ENCODE results near the gene CALD1.

Gene CALD1

DNA sequence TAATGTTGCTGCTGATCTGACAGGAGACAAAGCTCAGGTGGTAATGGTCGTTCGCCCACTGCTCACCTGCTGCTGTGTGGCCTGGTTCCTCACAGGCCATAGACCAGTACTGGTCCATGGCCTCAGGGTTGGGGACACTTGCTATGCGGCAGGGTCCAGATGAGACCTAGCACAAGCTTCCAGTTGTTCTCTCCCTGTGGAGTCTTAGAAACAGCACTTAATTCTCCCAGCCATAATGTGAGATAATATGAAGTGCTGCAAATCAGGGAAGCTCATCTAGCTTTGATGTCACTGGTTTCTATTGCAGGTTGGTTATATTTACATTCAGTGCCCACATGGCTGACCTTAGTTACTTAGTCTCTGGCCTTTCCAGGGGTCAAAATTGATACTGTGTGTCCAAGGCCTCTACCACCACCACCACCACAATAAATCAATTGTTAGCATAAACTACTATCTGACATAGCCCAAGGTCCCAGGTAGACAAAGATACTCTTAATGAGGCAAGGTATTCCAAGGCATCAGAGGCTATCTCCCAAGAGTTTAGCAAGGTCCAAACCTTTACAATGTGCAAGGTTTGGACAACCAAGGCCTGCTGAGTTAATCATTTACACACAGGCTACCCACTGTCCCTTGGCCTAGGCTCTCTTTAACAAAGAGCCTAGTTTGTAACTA lies 217.9 kb downstream of the CALD1 start (continued):
- TF ChIP-seq, protein P1, sequence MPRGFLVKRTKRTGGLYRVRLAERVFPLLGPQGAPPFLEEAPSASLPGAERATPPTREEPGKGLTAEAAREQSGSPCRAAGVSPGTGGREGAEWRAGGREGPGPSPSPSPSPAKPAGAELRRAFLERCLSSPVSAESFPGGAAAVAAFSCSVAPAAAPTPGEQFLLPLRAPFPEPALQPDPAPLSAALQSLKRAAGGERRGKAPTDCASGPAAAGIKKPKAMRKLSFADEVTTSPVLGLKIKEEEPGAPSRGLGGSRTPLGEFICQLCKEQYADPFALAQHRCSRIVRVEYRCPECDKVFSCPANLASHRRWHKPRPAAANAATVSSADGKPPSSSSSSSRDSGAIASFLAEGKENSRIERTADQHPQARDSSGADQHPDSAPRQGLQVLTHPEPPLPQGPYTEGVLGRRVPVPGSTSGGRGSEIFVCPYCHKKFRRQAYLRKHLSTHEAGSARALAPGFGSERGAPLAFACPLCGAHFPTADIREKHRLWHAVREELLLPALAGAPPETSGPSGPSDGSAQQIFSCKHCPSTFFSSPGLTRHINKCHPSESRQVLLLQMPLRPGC (tag by site-specific recombination; IDR thresholded peaks at IDR 0.05) = no peak
- TF ChIP-seq ZBTB20 (tag by site-specific recombination; IDR thresholded peaks at IDR 0.05) = no peak
- TF ChIP-seq ZNF394 (tag by site-specific recombination; IDR thresholded peaks at IDR 0.05; ENCODE audit: borderline replicate concordance) = no peak
- no peak for TF ChIP-seq ZBTB48 (tag by site-specific recombination; IDR thresholded peaks at IDR 0.05)
- TF ChIP-seq ZNF223 (tag by site-specific recombination; IDR thresholded peaks at IDR 0.05) = no peak
- no peak for TF ChIP-seq ZNF521 (tag by site-specific recombination; IDR thresholded peaks at IDR 0.05)
- no peak for TF ChIP-seq ZNF473 (tag by site-specific recombination; IDR thresholded peaks at IDR 0.05)

DNA sequence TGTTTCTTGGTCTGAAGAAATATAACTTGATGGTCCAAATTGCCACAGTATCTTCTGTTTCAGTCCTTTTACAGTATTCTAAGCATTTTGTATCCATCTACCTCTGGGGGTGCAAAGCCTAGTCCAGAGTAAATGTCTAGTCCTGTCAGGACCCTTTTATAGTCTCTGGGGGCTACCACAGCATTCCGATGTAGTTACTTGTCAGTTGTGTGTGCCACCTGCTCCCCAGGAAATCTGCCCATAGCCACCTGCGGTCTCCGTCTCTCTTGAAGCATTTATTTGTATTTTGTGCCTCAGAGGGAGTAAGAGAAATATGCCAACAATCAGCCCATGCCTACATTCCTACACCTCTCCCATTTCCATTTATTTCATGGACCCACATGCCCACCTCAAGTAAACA lies 219.7 kb downstream of the CALD1 start:
- Histone ChIP-seq H3K9me3 (ENCODE audit: control insufficient read depth, insufficient read depth, low read depth, low read length) (no peaks in the 10 kb centered on the region), H3K36me3 (ENCODE audit: control insufficient read depth in 2 of 2, insufficient read depth in 1 of 2, low read length in 2 of 2) (peaks cover 0 to 45% of the 10 kb centered on the region in 2 experiments; a peak in 1 of 3 replicates), H3K4me3 (ENCODE audit: low read depth, low read length) (no peak overlapping the region), H3K4me1 (ENCODE audit: control insufficient read depth, insufficient read depth, low read length) (no peaks in the 10 kb centered on the region), H3K27ac (ENCODE audit: extremely low read depth, low read depth, low read length) (no peak overlapping the region)
- no peak for TF ChIP-seq ZNF600 (tag by site-specific recombination; IDR thresholded peaks at IDR 0.05)
- TF ChIP-seq, protein P2, sequence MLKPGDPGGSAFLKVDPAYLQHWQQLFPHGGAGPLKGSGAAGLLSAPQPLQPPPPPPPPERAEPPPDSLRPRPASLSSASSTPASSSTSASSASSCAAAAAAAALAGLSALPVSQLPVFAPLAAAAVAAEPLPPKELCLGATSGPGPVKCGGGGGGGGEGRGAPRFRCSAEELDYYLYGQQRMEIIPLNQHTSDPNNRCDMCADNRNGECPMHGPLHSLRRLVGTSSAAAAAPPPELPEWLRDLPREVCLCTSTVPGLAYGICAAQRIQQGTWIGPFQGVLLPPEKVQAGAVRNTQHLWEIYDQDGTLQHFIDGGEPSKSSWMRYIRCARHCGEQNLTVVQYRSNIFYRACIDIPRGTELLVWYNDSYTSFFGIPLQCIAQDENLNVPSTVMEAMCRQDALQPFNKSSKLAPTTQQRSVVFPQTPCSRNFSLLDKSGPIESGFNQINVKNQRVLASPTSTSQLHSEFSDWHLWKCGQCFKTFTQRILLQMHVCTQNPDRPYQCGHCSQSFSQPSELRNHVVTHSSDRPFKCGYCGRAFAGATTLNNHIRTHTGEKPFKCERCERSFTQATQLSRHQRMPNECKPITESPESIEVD (tag by site-specific recombination; IDR thresholded peaks at IDR 0.05) = no peak
- no peak for TF ChIP-seq ZNF76 (tag by site-specific recombination; IDR thresholded peaks at IDR 0.05; ENCODE audit: borderline replicate concordance, low read depth)
- no peak for TF ChIP-seq ZNF391 (tag by site-specific recombination; IDR thresholded peaks at IDR 0.05; ENCODE audit: borderline replicate concordance, low read depth)
- TF ChIP-seq GLI4 (tag by site-specific recombination; IDR thresholded peaks at IDR 0.05) = no peak
- no peak for TF ChIP-seq ZNF16 (tag by site-specific recombination; IDR thresholded peaks at IDR 0.05; ENCODE audit: low read depth)
- TF ChIP-seq, protein P3, sequence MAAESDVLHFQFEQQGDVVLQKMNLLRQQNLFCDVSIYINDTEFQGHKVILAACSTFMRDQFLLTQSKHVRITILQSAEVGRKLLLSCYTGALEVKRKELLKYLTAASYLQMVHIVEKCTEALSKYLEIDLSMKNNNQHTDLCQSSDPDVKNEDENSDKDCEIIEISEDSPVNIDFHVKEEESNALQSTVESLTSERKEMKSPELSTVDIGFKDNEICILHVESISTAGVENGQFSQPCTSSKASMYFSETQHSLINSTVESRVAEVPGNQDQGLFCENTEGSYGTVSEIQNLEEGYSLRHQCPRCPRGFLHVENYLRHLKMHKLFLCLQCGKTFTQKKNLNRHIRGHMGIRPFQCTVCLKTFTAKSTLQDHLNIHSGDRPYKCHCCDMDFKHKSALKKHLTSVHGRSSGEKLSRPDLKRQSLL (tag by site-specific recombination; IDR thresholded peaks at IDR 0.05) = no peak
- no peak for TF ChIP-seq ZNF776 (tag by site-specific recombination; IDR thresholded peaks at IDR 0.05; ENCODE audit: borderline replicate concordance)
- TF ChIP-seq, protein P4, sequence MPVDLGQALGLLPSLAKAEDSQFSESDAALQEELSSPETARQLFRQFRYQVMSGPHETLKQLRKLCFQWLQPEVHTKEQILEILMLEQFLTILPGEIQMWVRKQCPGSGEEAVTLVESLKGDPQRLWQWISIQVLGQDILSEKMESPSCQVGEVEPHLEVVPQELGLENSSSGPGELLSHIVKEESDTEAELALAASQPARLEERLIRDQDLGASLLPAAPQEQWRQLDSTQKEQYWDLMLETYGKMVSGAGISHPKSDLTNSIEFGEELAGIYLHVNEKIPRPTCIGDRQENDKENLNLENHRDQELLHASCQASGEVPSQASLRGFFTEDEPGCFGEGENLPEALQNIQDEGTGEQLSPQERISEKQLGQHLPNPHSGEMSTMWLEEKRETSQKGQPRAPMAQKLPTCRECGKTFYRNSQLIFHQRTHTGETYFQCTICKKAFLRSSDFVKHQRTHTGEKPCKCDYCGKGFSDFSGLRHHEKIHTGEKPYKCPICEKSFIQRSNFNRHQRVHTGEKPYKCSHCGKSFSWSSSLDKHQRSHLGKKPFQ (tag by site-specific recombination; IDR thresholded peaks at IDR 0.05) = no peak
- TF ChIP-seq ZNF19 (tag by site-specific recombination; IDR thresholded peaks at IDR 0.05; ENCODE audit: low read depth) = no peak
- CTCF ChIA-PET = no interaction called here
- POLR2A ChIA-PET = no interaction called here

All from HEK293 (cell line).